Fibroblast of skin of back (primary cell): ENCODE measurements around the gene BTN1A1.
"Not testable (repeated sequence)": the region's sequence is repeated elsewhere in the genome, so short reads cannot be mapped to it uniquely, and the experiment has no call there.

Source experiments
- DNase-seq: peaks from one replicate; pipeline ENCODE4 v3.0.0-alpha.2; 2013

BTN1A1 gene

GRCh38 chr6:26538572-26538902 is 38.4 kb downstream of the BTN1A1 start:
- DNase-seq = no peak

- no peak for DNase-seq
These were observed 39.0 kb downstream of the BTN1A1 start for GRCh38 chr6:26539071-26539615.

- no peak for DNase-seq
These were observed 41.5 kb downstream of the BTN1A1 start for GRCh38 chr6:26541579-26541978.

- DNase-seq = no peak
These were observed 43.9 kb downstream of the BTN1A1 start for GRCh38 chr6:26543953-26544352.

- no peak for DNase-seq
These were observed 44.4 kb downstream of the BTN1A1 start for GRCh38 chr6:26544473-26544872.

GRCh38 chr6:26545627-26546026 is 45.5 kb downstream of the BTN1A1 start:
- no peak for DNase-seq

- DNase-seq = not testable (repeated sequence)
These were observed 47.3 kb downstream of the BTN1A1 start for GRCh38 chr6:26547363-26547762.

GRCh38 chr6:26550250-26550993 is 50.3 kb downstream of the BTN1A1 start:
- peak; percentile 69 for DNase-seq

- DNase-seq = no peak
These were observed 52.1 kb downstream of the BTN1A1 start for GRCh38 chr6:26552205-26552604.

GRCh38 chr6:26552640-26553188 is 52.6 kb downstream of the BTN1A1 start:
- DNase-seq = no peak

GRCh38 chr6:26553264-26553634 is 53.1 kb downstream of the BTN1A1 start:
- DNase-seq = peak; percentile 68

- peak; percentile 94 for DNase-seq
These were observed 53.7 kb downstream of the BTN1A1 start for GRCh38 chr6:26553635-26554446.

- no peak for DNase-seq
These were observed 54.3 kb downstream of the BTN1A1 start for GRCh38 chr6:26554447-26554696.

- DNase-seq = peak; percentile 77
These were observed 54.8 kb downstream of the BTN1A1 start for GRCh38 chr6:26554697-26555504.

GRCh38 chr6:26555505-26556262 is 55.6 kb downstream of the BTN1A1 start:
- DNase-seq = peak; percentile 30

GRCh38 chr6:26556263-26557070 is 56.4 kb downstream of the BTN1A1 start:
- peak; percentile 95 for DNase-seq
